ENCODE data around the gene CRIM1.
"Not testable (repeated sequence)": the region's sequence is repeated elsewhere in the genome, so short reads cannot be mapped to it uniquely, and the experiment has no call there.

Gene CRIM1

GRCh38 chr2:36354811-36355150, 797 bp upstream of the CRIM1 start:
- no peak for FAIRE-seq

GRCh38 chr2:36355890-36356297, 316 bp downstream of the CRIM1 start:
- no peak for FAIRE-seq

GRCh38 chr2:36356298-36356989, 866 bp downstream of the CRIM1 start:
- no peak for FAIRE-seq

- FAIRE-seq, result no peak
These were observed 1.6 kb downstream of the CRIM1 start for GRCh38 chr2:36356990-36357846.

GRCh38 chr2:36357847-36358659, 2.5 kb downstream of the CRIM1 start:
- FAIRE-seq, result no peak

GRCh38 chr2:36359067-36359466, 3.5 kb downstream of the CRIM1 start:
- FAIRE-seq, result no peak

- no peak for FAIRE-seq
These were observed 4.5 kb downstream of the CRIM1 start for GRCh38 chr2:36360063-36360462.

GRCh38 chr2:36360834-36361233, 5.3 kb downstream of the CRIM1 start:
- no peak for FAIRE-seq

GRCh38 chr2:36361396-36361795, 5.8 kb downstream of the CRIM1 start:
- no peak for FAIRE-seq

- no peak for FAIRE-seq
These were observed 6.7 kb downstream of the CRIM1 start for GRCh38 chr2:36362291-36362690.

- FAIRE-seq, result not testable (repeated sequence)
These were observed 7.5 kb downstream of the CRIM1 start for GRCh38 chr2:36363085-36363484.

- no peak for FAIRE-seq
These were observed 11.0 kb downstream of the CRIM1 start for GRCh38 chr2:36366491-36367120.

GRCh38 chr2:36367486-36367885, 11.9 kb downstream of the CRIM1 start:
- FAIRE-seq, result no peak

- no peak for FAIRE-seq
These were observed 12.3 kb downstream of the CRIM1 start for GRCh38 chr2:36367895-36368353.

- FAIRE-seq, result no peak
These were observed 12.9 kb downstream of the CRIM1 start for GRCh38 chr2:36368438-36368837.

- FAIRE-seq, result no peak
These were observed 13.6 kb downstream of the CRIM1 start for GRCh38 chr2:36369163-36369562.

GRCh38 chr2:36369716-36370115, 14.1 kb downstream of the CRIM1 start:
- no peak for FAIRE-seq

- no peak for FAIRE-seq
These were observed 14.7 kb downstream of the CRIM1 start for GRCh38 chr2:36370281-36370680.

GRCh38 chr2:36371070-36371874, 15.7 kb downstream of the CRIM1 start:
- no peak for FAIRE-seq

- FAIRE-seq, result no peak
These were observed 16.4 kb downstream of the CRIM1 start for GRCh38 chr2:36371928-36372391.

- no peak for FAIRE-seq
These were observed 17.8 kb downstream of the CRIM1 start for GRCh38 chr2:36373149-36373926.
